GM18861 (cell line): ENCODE data around the gene SLIT2.

Experiments used
- ATAC-seq: cut with Tn5 transposase; IDR thresholded peaks from one replicate; pipeline ENCODE4 v1.9.1; 2021; ENCODE audit not compliant: unreplicated experiment

The SLIT2 gene

GRCh38 chr4:20265726-20266125 is 14.0 kb downstream of the SLIT2 start:
- no peak for ATAC-seq

GRCh38 chr4:20266215-20267082 is 14.7 kb downstream of the SLIT2 start:
- ATAC-seq: no peak

DNA sequence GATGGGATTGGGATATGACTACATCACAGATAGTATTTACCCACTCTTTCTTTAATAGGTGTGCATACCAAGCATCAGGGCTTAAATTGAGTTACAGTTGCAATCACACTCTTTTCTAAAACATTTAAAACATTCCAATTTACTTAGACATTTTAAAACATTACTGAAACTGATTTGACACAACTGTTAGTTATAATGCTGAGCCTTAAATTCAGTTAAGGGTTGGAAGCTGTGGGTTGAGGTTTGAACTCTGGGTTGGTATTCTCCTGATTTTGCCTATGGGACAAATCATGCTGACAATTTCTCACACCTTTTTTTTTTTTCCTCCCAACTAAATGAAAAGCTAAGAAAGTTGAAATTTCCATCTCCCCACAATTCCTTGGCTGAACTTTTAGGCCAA is 16.3 kb downstream of the SLIT2 start:
- ATAC-seq: no peak

DNA sequence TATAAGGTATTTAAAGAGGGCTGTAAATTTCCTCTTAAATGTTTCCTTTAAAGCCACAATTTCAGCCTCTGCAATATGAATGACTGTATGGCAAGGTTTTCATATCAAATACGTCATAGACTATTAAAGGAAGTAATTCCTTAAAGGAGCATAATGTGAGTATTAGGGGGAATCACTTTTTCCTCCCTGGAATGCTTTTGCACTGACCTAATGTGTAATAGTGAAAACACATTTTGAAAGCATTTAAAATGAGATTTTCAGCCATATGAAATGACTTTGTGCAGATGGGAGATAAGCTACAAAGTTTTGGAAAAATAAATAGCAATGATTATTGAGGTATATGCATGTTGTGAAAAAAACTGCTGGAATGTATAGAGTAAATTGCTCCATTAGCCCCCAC is 17.6 kb downstream of the SLIT2 start:
- ATAC-seq: no peak

GRCh38 chr4:20271950-20272349 is 20.2 kb downstream of the SLIT2 start:
- no peak for ATAC-seq

DNA sequence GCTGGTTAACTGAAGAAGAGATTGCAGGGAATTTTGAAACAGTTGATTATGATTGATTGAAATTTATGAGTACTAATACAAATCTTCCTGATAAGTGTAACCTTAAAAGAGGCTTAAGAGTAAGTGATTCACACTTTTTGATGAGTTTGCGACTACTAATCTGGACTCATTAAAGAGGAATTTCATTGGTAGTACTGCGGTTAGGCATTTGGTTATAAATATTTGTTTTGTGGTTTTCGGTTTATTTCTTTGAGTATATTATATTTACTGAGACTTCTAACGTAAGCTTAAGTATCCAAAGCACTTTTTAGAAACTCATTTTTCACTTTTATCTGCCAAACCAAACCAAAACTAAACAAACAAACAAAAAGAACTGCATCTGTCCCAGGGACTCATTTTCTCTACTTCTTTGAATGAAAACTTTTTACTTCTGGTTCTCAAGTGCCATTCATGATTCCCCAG is 20.7 kb downstream of the SLIT2 start:
- ATAC-seq: no peak

GRCh38 chr4:20273793-20274192 is 22.1 kb downstream of the SLIT2 start:
- ATAC-seq: no peak

DNA sequence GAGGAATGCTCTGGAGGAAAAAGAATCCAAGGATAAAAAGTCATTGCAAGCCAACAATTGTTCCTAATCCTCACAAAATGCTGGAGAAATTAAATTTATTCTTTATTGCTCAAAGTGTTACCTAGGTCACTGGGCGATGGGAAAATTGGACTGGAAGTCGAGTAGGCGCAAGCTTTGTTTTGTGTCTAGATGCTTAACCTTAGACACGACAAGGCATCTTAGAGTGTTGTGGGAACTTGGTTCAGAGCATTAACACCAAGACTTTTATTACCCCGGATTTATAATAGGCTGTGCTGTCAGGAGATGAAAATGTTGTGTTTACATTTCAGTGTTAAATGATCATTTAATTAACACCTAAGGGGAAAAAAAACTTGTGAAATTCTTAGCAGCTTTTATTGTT is 25.1 kb downstream of the SLIT2 start:
- no peak for ATAC-seq

DNA sequence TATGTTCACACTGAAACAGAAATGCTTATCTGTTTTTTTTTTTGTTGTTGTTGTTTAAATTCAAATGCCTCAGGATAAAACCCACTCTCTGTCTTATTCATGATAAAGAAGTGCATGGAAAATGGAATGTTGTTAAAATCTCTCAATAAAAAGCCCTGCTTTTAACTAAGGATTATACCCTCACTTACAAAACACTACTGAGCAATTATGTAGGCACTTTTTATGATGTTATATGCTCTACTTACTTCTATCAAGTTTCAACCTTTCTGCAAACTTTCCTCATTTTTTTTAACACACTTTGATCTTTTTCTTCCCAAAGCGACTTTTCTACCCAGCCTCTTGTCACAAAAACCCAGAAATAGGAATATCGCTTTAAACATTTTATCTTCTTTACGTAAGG is 26.5 kb downstream of the SLIT2 start:
- ATAC-seq: no peak

DNA sequence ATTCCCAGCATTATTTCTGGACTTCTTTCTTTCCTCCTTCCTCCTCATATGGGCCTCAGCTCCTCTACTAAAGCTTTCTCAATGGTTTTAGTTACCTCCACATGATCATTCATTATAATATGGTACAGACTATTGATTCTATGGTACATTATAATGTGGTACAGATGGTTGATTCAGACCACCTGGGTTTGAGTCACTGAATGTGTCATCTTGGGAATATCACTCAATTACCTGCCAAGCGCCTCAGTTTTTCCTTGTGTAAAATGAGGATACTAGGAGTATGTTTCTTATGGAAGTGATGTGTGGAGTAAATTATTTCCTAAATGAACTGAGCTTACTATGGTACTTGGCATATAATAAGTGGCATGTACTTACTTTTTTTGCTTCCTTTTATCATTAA is 27.7 kb downstream of the SLIT2 start:
- no peak for ATAC-seq

- ATAC-seq: no peak
These were observed 29.7 kb downstream of the SLIT2 start for GRCh38 chr4:20281453-20281852.

DNA sequence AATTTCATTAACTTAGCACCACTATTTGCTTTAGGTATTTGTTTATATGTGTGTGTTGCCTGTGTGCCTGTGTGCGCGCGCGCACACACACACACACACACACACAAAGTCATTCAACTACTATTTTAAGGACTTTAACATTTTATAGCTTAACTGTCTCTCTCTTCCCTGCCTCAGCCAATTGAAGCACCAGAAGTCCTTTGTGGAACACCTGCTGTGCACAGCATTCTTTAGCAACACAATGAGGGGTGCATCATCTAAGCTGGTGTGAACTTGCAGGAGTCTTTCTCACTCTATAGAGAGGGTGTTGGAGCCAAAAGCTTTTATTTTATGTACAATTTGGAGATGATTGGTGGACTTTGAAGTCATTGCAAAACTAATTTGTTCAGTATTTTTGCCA is 31.3 kb downstream of the SLIT2 start:
- no peak for ATAC-seq

GRCh38 chr4:20284990-20285389 is 33.3 kb downstream of the SLIT2 start:
- ATAC-seq: no peak

DNA sequence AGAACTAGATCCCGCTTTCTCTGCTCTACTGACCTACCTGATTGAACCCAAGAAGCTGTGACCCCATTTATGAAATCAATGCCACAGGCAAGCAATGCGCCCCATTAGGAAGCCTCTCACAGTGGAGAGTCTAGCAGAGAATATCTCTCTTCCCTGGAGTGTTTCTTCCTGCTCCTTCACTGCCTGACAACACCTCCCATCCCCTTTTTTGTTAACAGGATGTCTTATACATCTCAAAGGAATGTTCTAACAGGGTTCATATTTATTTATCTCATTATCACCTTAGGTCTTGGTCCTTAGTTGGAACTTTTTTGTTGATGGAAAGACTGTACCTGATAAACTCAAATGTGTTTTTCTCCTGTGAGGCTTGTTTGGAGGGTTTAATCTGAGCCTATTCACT is 35.5 kb downstream of the SLIT2 start:
- ATAC-seq: no peak

DNA sequence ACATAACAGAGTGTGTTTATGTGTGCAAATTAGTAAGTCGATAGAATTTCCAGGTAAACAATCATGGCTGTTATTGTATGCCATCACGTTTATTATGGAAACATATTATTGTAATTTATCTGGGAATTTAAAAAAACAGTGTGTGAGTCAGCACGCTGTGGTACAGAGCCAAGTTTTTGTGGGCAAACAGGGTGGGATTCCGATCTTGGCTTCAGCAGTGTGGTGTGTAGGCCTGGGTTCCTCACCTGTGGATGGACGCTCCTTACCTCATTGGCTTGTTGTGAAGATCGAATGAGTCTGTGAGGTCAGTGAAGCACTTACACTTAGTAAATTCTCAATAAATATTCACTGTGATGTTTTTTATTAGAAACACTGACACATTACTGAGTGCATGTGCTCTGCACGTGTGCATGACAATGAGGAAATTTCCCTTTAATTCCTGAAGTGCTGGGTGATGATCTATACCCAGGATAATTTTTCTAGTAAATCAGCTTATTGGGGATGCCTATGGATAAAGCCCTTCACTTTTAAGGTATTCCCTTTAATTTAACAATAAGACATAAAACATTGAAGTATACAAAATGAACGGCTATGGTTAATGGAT is 36.4 kb downstream of the SLIT2 start:
- no peak for ATAC-seq

GRCh38 chr4:20288846-20289512 is 37.3 kb downstream of the SLIT2 start:
- ATAC-seq: no peak

GRCh38 chr4:20289782-20290181 is 38.1 kb downstream of the SLIT2 start:
- no peak for ATAC-seq

- no peak for ATAC-seq
These were observed 41.0 kb downstream of the SLIT2 start for GRCh38 chr4:20292739-20293138.

DNA sequence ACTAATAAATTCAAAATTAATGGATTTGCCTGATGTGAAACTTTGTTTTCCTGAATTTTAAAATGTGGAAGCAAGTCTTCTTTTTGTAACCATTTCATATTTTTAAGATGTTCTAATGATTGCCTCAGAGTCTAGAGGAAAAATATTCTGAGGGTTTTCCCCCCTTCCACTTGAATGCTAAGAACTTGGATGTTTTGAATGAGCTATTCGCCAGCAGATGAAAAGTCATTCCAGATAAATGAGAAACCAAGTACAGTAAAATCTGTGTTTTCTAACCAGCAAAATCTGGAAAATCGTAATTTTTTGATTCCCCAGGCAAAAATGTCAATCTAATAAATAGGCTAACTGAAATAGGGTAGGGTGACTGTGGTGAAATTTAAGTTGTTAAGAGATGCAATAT is 45.6 kb downstream of the SLIT2 start:
- no peak for ATAC-seq

GRCh38 chr4:20297783-20298182 is 46.1 kb downstream of the SLIT2 start:
- ATAC-seq: no peak

GRCh38 chr4:20298455-20298854 is 46.8 kb downstream of the SLIT2 start:
- ATAC-seq: no peak

- no peak for ATAC-seq
These were observed 47.3 kb downstream of the SLIT2 start for GRCh38 chr4:20298986-20299385.
